Ovary (tissue), 9 donors: ENCODE data around the gene CCDC182. TPM values are rescaled to one million over a fixed set of nuclear protein-coding genes. Genes with fewer than 3 reads are reported as not detected.

Experiments used
- DNase-seq, 5 donors: peaks; one replicate each; pipeline ENCODE4 v3.0.0-alpha.2; 2019 to 2020
- H3K27ac ChIP-seq, 2 donors: fragments of 200-600 bp; one replicate each; pipeline versions ENCODE4 v1.5.1 to v1.8.0; 2019 to 2022
- H3K27me3 ChIP-seq: fragments of 200-600 bp; one replicate; pipeline ENCODE4 v1.8.0; 2022
- H3K36me3 ChIP-seq: fragments of 200-600 bp; sonication (generic); one replicate; pipeline ENCODE4 v1.5.1; 2019
- H3K4me1 ChIP-seq: one replicate; pipeline ENCODE4 v1.8.1; 2013; ENCODE audit warnings: mild to moderate bottlenecking, moderate library complexity; ENCODE audit not compliant: insufficient read depth
- H3K4me3 ChIP-seq: fragments of 200-600 bp; sonication (generic); one replicate; pipeline ENCODE4 v1.5.1; 2017
- H3K9me3 ChIP-seq, 2 donors: fragments of 200-600 bp in 1 of 2; sonication (generic) in 1 of 2; one replicate each; pipeline versions ENCODE4 v1.5.1 to v1.8.1; 2013 to 2019; ENCODE audit warnings: mild to moderate bottlenecking in 1 of 2, moderate library complexity in 1 of 2
- CTCF ChIP-seq, 3 donors: fragments of 450-650 bp in 2 of 3; fragments of 200-600 bp in 1 of 3; IDR thresholded peaks; one replicate each; pipeline versions ENCODE4 v1.5.1 to v1.8.0; 2016 to 2022; ENCODE audit warnings: antibody characterized with exemption in 3 of 3, mild to moderate bottlenecking in 1 of 3
- EP300 ChIP-seq: sonication (generic); formaldehyde crosslinking; IDR thresholded peaks from one replicate; pipeline ENCODE4 v1.6.1; 2017; ENCODE audit warnings: antibody characterized with exemption
- POLR2A ChIP-seq: fragments of 450-650 bp; IDR thresholded peaks from one replicate; pipeline ENCODE4 v1.6.1; 2017; ENCODE audit warnings: antibody characterized with exemption, mild to moderate bottlenecking, moderate library complexity
- WGBS, 3 donors: extraction: QIAGEN DNeasy Blood & Tissue Kit in 1 of 3; methylation state at CpG; one replicate each; pipeline versions ENCODE4 v1.1.5 to v1.1.7; 2013 to 2017; 5-methylcytosine and 5-hydroxymethylcytosine counted together
- intact Hi-C, 4 donors: fragments of 100-400 bp; cut with DNase I; formaldehyde crosslinking; loops; one replicate each; pipeline versions ENCODE4 v1.11.0 to v1.15.1; 2022 to 2023
- polyA plus RNA-seq, 2 donors: library from polyadenylated mRNA; stranded (reverse); fragments of 200-250 nt in 1 of 2; fragments of 350-450 nt in 1 of 2; fragmentation: Illumina TruSeq in 1 of 2; extraction: RNeasy Lipid Tissue Mini Kit (QIAGEN cat#74804) in 1 of 2; gene quantifications; one replicate each; pipeline ENCODE4 v1.2.3, GENCODE V29; 2013 to 2014
- total RNA-seq, 7 donors: library from RNA; depleted of rRNA in 2 of 7; stranded (reverse); fragments of >200 nt in 2 of 7; fragmentation: NEBNext Ultra II Directional in 3 of 7; extraction: Animal tissue kit (Norgen Biotek cat#: 25700) in 3 of 7; gene quantifications; one replicate each; pipeline versions ENCODE4 v1.1.0 to v1.2.4, GENCODE V29; 2016 to 2023
- donor health status: DM: no; HTN: no; CAD: no; lungs with moderate emphysema.
- donor health status: DM: no; HTN: no; CAD: no.
- donor health status: Bipolar disorder and iron deficiency.
- donor health status: DM: yes; HTN: yes; CAD: no.
- donor health status: DM: no; HTN: no; CAD: no.
- donor health status: DM: yes; HTN: yes; CAD: no.

Gene CCDC182
- total and polyA plus RNA-seq, 9 donors: not detected

GRCh38 chr17:57706761-57707160 lies 38.3 kb downstream of the CCDC182 start:
- Histone ChIP-seq H3K27me3 (no peaks in the 10 kb centered on the region), H3K4me3 (no peak overlapping the region), H3K9me3 (no peaks in the 10 kb centered on the region), H3K36me3 (no peaks in the 10 kb centered on the region), H3K4me1 (no peaks in the 10 kb centered on the region), H3K27ac (no peak overlapping the region)
- TF ChIP-seq POLR2A (no peak), EP300 (no peak), CTCF (IDR thresholded peaks at IDR 0.05) (no peak)
- no peak for DNase-seq
- intact Hi-C loops: no loop called here
- WGBS, 3 donors: 92 to 95% (median 95%) methylated on average over 9 of the region's 9 CpGs

- WGBS, 3 donors: 80 to 84% (median 82%) methylated on average over 12 of the region's 12 CpGs
- intact Hi-C loops: no loop called here
- DNase-seq: no peak
These were observed 39.0 kb downstream of the CCDC182 start for GRCh38 chr17:57705921-57706695.

DNA sequence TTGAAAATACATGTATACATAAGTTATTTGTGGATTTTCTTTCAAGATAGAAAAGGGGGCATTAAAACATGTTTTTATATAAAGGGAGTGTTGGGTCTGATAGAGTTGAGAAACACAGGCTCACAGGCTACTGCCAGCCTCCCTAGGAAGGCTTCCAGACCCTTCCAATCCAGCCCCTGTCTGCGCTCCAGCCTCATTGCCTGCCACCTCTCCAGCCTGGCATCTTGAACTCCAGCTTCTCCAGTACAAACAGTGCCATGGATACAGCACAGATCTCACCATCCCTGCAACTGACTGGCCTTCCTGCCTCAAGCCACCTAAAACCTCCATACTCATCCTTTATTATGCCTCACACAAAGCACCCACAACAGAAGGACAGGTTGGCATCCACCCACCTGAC lies 40.7 kb downstream of the CCDC182 start:
- H3K4me1 ChIP-seq: no peaks in the 10 kb centered on the region
- H3K27ac ChIP-seq: no peak overlapping the region
- no peaks in the 10 kb centered on the region for H3K27me3 ChIP-seq
- H3K36me3 ChIP-seq: no peaks in the 10 kb centered on the region
- no peak overlapping the region for H3K4me3 ChIP-seq
- WGBS, 3 donors: 96 to 100% (median 100%) methylated on average over 1 of the region's 1 CpG
- no peaks in the 10 kb centered on the region for H3K9me3 ChIP-seq
- TF ChIP-seq EP300: no peak
- no peak for TF ChIP-seq POLR2A
- no peak for TF ChIP-seq CTCF (IDR thresholded peaks at IDR 0.05)
- intact Hi-C loops: no loop called here
- no peak for DNase-seq

More at GRCh38 chr17:57705921-57706695, 39.0 kb downstream of the CCDC182 start:
- TF ChIP-seq CTCF (IDR thresholded peaks at IDR 0.05) (no peak), POLR2A (no peak), EP300 (no peak)
- no peak overlapping the region for H3K27ac ChIP-seq
- H3K4me3 ChIP-seq: no peak overlapping the region
- H3K27me3 ChIP-seq: no peaks in the 10 kb centered on the region
- no peaks in the 10 kb centered on the region for H3K36me3 ChIP-seq
- H3K4me1 ChIP-seq: no peaks in the 10 kb centered on the region
- no peaks in the 10 kb centered on the region for H3K9me3 ChIP-seq

DNA sequence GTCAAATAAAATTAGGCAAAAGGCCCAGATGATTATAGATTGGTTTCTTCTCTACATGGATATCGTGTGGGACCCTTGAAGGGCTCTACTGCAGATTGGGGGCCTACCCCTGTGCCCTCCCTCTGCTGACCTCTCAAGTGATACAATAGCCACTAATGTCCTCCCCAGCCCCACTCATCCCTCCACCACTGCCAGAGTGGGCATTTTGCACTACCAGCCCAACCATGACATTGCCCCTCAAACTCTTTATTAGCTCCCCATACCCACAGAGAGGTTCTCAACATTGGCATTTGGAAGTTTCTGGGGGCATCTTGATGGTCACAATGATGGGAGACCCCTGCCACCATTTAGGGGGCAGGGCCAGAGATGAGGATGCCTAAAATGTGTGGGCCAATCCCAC lies 41.8 kb downstream of the CCDC182 start:
- Histone ChIP-seq H3K27ac (no peak overlapping the region), H3K4me1 (no peaks in the 10 kb centered on the region), H3K36me3 (no peaks in the 10 kb centered on the region), H3K27me3 (no peaks in the 10 kb centered on the region), H3K4me3 (no peak overlapping the region), H3K9me3 (no peaks in the 10 kb centered on the region)
- DNase-seq: no peak
- WGBS, 3 donors: 94 to 100% (median 100%) methylated on average over 1 of the region's 1 CpG
- intact Hi-C loops: no loop called here
- TF ChIP-seq POLR2A (no peak), EP300 (no peak), CTCF (IDR thresholded peaks at IDR 0.05) (no peak)
